ENCODE measurements around the gene TRPV6. TPM values are rescaled to one million over a fixed set of nuclear protein-coding genes. Genes with fewer than 3 reads are reported as not detected.

Gene TRPV6
- total RNA-seq, 1 donor from 2014 or later = not detected

- Histone ChIP-seq H3K27me3 (no peaks in the 10 kb centered on the region), H3K36me3 (peaks cover 7 to 45% of the 10 kb centered on the region in 2 donors), H3K27ac (no peak overlapping the region), H3K4me3 (no peak overlapping the region), H3K4me1 (no peaks in the 10 kb centered on the region), H3K9me3 (no peaks in the 10 kb centered on the region)
- TF ChIP-seq, protein P1, sequence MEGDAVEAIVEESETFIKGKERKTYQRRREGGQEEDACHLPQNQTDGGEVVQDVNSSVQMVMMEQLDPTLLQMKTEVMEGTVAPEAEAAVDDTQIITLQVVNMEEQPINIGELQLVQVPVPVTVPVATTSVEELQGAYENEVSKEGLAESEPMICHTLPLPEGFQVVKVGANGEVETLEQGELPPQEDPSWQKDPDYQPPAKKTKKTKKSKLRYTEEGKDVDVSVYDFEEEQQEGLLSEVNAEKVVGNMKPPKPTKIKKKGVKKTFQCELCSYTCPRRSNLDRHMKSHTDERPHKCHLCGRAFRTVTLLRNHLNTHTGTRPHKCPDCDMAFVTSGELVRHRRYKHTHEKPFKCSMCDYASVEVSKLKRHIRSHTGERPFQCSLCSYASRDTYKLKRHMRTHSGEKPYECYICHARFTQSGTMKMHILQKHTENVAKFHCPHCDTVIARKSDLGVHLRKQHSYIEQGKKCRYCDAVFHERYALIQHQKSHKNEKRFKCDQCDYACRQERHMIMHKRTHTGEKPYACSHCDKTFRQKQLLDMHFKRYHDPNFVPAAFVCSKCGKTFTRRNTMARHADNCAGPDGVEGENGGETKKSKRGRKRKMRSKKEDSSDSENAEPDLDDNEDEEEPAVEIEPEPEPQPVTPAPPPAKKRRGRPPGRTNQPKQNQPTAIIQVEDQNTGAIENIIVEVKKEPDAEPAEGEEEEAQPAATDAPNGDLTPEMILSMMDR (IDR thresholded peaks at IDR 0.05) = no peak
- intact Hi-C loops (cut with DNase I) = no loop called here
- DNase-seq (ENCODE audit: low spot score in 2 of 2) = no peak
These were observed 18.0 kb downstream of the TRPV6 start for GRCh38 chr7:142867398-142868187.

GRCh38 chr7:142867097-142867378 lies 18.5 kb downstream of the TRPV6 start:
- DNase-seq (ENCODE audit: low spot score in 2 of 2) = no peak
- H3K4me1 ChIP-seq = no peaks in the 10 kb centered on the region
- H3K36me3 ChIP-seq = peaks cover 7 to 45% of the 10 kb centered on the region in 2 donors
- no peaks in the 10 kb centered on the region for H3K9me3 ChIP-seq
- H3K27me3 ChIP-seq = no peaks in the 10 kb centered on the region
- TF ChIP-seq, protein P1 (IDR thresholded peaks at IDR 0.05) = no peak
- intact Hi-C loops (cut with DNase I) = no loop called here
- H3K27ac ChIP-seq = no peak overlapping the region
- no peak overlapping the region for H3K4me3 ChIP-seq

DNA sequence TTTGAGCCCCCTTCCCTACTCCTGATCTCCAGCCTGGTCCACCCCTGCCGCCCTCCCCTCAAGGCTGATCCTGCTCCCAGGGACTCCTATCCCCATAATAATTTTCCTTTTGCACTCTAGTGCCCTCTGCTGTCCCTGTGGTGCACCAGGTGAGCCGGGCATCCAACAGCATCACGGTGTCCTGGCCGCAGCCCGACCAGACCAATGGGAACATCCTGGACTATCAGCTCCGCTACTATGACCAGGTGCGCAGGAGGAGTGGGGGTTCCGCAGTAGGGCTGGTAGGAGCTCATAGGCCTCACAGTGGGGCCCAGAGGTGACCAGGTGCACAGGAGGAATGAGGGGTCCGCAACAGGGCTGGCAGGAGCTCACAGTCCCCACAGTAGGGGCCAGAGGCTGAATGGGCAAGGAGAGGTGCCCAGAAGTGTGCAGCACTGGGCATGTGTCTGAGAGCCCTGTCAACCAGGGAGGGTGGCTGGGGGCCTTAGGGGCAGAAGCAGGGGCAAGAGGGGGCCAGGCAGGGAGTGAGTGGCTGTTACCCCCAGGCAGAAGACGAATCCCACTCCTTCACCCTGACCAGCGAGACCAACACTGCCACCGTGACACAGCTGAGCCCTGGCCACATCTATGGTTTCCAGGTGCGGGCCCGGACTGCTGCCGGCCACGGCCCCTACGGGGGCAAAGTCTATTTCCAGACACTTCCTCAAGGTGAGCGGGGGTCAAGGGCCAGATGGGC lies 19.0 kb downstream of the TRPV6 start:
- no peaks in the 10 kb centered on the region for H3K4me1 ChIP-seq
- H3K27ac ChIP-seq = no peak overlapping the region
- H3K27me3 ChIP-seq = no peaks in the 10 kb centered on the region
- H3K9me3 ChIP-seq = no peaks in the 10 kb centered on the region
- no peak overlapping the region for H3K4me3 ChIP-seq
- DNase-seq (ENCODE audit: low spot score in 2 of 2) = no peak
- intact Hi-C loops (cut with DNase I) = loop anchor here (1.0 kb wide), 1 partner anchor 12 kb away; no protein-coding TSS in a partner anchor
- TF ChIP-seq, protein P1 (IDR thresholded peaks at IDR 0.05) = peak in 2 of 3 experiments; percentile 28 to 60
- peaks cover 12 to 48% of the 10 kb centered on the region in 2 donors for H3K36me3 ChIP-seq

- Histone ChIP-seq H3K27ac (no peak overlapping the region), H3K27me3 (no peaks in the 10 kb centered on the region), H3K4me3 (no peak overlapping the region), H3K36me3 (peaks cover 12 to 44% of the 10 kb centered on the region in 2 donors), H3K4me1 (no peaks in the 10 kb centered on the region), H3K9me3 (no peaks in the 10 kb centered on the region)
- TF ChIP-seq, protein P1 (IDR thresholded peaks at IDR 0.05) = no peak
- DNase-seq (ENCODE audit: low spot score in 2 of 2) = no peak
- intact Hi-C loops (cut with DNase I) = loop anchor here (1.0 kb wide), 1 partner anchor 11 kb away; no protein-coding TSS in a partner anchor
These were observed 19.8 kb downstream of the TRPV6 start for GRCh38 chr7:142865766-142866165.

GRCh38 chr7:142864980-142865747 lies 20.4 kb downstream of the TRPV6 start:
- intact Hi-C loops (cut with DNase I) = no loop called here
- Histone ChIP-seq H3K27ac (no peak overlapping the region), H3K9me3 (no peaks in the 10 kb centered on the region), H3K27me3 (no peaks in the 10 kb centered on the region), H3K36me3 (peaks cover 8 to 38% of the 10 kb centered on the region in 2 donors), H3K4me1 (no peaks in the 10 kb centered on the region), H3K4me3 (no peak overlapping the region)
- TF ChIP-seq, protein P1 (IDR thresholded peaks at IDR 0.05) = no peak
- no peak for DNase-seq (ENCODE audit: low spot score in 2 of 2)
